HepG2 (cell line): ENCODE measurements around the gene MYCBPAP. TPM values are rescaled to one million over a fixed set of nuclear protein-coding genes. Genes with fewer than 3 reads are reported as not detected.

Experiments
- AGO1 ChIP-seq: fragments of 200-400 bp; formaldehyde crosslinking; IDR thresholded peaks from 2 replicates; pipeline ENCODE4 v1.6.1; 2017; ENCODE audit warnings: mild to moderate bottlenecking, low read depth, low read length, moderate library complexity; ENCODE audit not compliant: poor library complexity, severe bottlenecking
- BCL6 ChIP-seq: IDR thresholded peaks from 2 replicates; pipeline ENCODE4 v1.6.1; 2016; ENCODE audit warnings: missing genetic modification reagents, missing compliant biosample characterization
- CEBPG ChIP-seq: IDR thresholded peaks from 2 replicates; pipeline ENCODE4 v1.6.1; 2016
- HIVEP1 ChIP-seq: sonication (generic); formaldehyde crosslinking; IDR thresholded peaks from 2 replicates; pipeline ENCODE4 v1.4.0; 2020; ENCODE audit warnings: mild to moderate bottlenecking, missing genetic modification reagents
- PITX1 ChIP-seq: sonication (generic); formaldehyde crosslinking; IDR thresholded peaks from 2 replicates; pipeline ENCODE4 v1.5.1; 2020; ENCODE audit warnings: mild to moderate bottlenecking, missing genetic modification reagents
- PRPF4 ChIP-seq: fragments of 200-400 bp; formaldehyde crosslinking; IDR thresholded peaks from 2 replicates; pipeline ENCODE4 v1.6.1; 2016; ENCODE audit warnings: low read length, low read depth; ENCODE audit not compliant: poor library complexity, severe bottlenecking
- SMARCC2 ChIP-seq: fragments of 450-650 bp; IDR thresholded peaks from 2 replicates; pipeline ENCODE4 v1.6.1; 2017; ENCODE audit warnings: antibody characterized with exemption, mild to moderate bottlenecking
- TARDBP ChIP-seq: sonication (generic); formaldehyde crosslinking; IDR thresholded peaks from 2 replicates; pipeline ENCODE4 v1.8.0; 2022; ENCODE audit warnings: mild to moderate bottlenecking, missing genetic modification reagents
- THAP11 ChIP-seq: IDR thresholded peaks from 2 replicates; pipeline ENCODE4 v1.6.1; 2016; ENCODE audit warnings: missing biosample characterization, missing genetic modification reagents
- ZEB1 ChIP-seq: IDR thresholded peaks from 2 replicates; pipeline ENCODE4 v1.6.1; 2012; ENCODE audit warnings: mild to moderate bottlenecking, low read depth, inconsistent platforms; ENCODE audit not compliant: insufficient replicate concordance
- ZKSCAN1 ChIP-seq: fragments of 150-350 bp; IDR thresholded peaks from 2 replicates; pipeline ENCODE4 v1.6.1; 2014; ENCODE audit warnings: low read length
- ZKSCAN5 ChIP-seq: sonication (generic); formaldehyde crosslinking; IDR thresholded peaks from 2 replicates; pipeline ENCODE4 v1.5.1; 2020; ENCODE audit warnings: mild to moderate bottlenecking, missing genetic modification reagents
- ZMAT3 ChIP-seq: sonication (generic); formaldehyde crosslinking; conservative IDR thresholded peaks from 2 replicates; pipeline ENCODE4 v1.7.0; 2021; ENCODE audit warnings: missing genetic modification reagents
- ZNF180 ChIP-seq: sonication (generic); formaldehyde crosslinking; IDR thresholded peaks from 2 replicates; pipeline ENCODE4 v1.4.0; 2020; ENCODE audit warnings: low read depth, missing genetic modification reagents, borderline replicate concordance
- ZNF264 ChIP-seq: sonication (generic); formaldehyde crosslinking; IDR thresholded peaks from 2 replicates; pipeline ENCODE4 v1.4.0; 2020; ENCODE audit warnings: missing genetic modification reagents
- ZNF652 ChIP-seq: IDR thresholded peaks from 2 replicates; pipeline ENCODE4 v1.6.1; 2016; ENCODE audit warnings: low read depth, borderline replicate concordance
- ZNF766 ChIP-seq: sonication (generic); formaldehyde crosslinking; IDR thresholded peaks from 2 replicates; pipeline ENCODE4 v1.5.0; 2020; ENCODE audit warnings: missing genetic modification reagents, borderline replicate concordance
- polyA plus RNA-seq, 8 experiments: library from polyadenylated mRNA; depleted of rRNA in 3 of 8; stranded (reverse) in 7 of 8; unstranded in 1 of 8; fragments of >200 nt; fragmentation: Illumina TruSeq in 4 of 8; extraction: Trizol in 4 of 8; gene quantifications; 2 replicates each; pipeline versions ENCODE4 v1.2.1 to v1.2.3, GENCODE V29; 2011 to 2016; ENCODE audit warnings: low read depth in 4 of 8, missing spikeins in 1 of 8, mixed read lengths in 1 of 8; ENCODE audit not compliant: insufficient read depth in 1 of 8
- total RNA-seq, 5 experiments: library from RNA; depleted of rRNA; stranded (reverse); fragments of >200 nt; fragmentation: Illumina TruSeq; extraction: Trizol; gene quantifications; 2 replicates each; pipeline ENCODE4 v1.2.3, GENCODE V29; 2016; ENCODE audit warnings: low read depth in 1 of 5
- TF ChIP-seq, protein P1 (sequence below): sonication (generic); formaldehyde crosslinking; IDR thresholded peaks from 2 replicates; pipeline ENCODE4 v1.4.0; 2020; ENCODE audit warnings: missing genetic modification reagents
- TF ChIP-seq, protein P2 (sequence below): sonication (generic); formaldehyde crosslinking; IDR thresholded peaks from 2 replicates; pipeline ENCODE4 v1.4.0; 2020; ENCODE audit warnings: missing genetic modification reagents
- TF ChIP-seq, protein P3 (sequence below): sonication (generic); formaldehyde crosslinking; IDR thresholded peaks from 2 replicates; pipeline ENCODE4 v1.4.0; 2020; ENCODE audit warnings: mild to moderate bottlenecking, low read depth, missing genetic modification reagents
- TF ChIP-seq, protein P4 (sequence below): sonication (generic); formaldehyde crosslinking; IDR thresholded peaks from 2 replicates; pipeline ENCODE4 v1.4.0; 2020; ENCODE audit warnings: mild to moderate bottlenecking, missing genetic modification reagents
- TF ChIP-seq, protein P5 (sequence below): IDR thresholded peaks from 2 replicates; pipeline ENCODE4 v1.6.1; 2012; ENCODE audit warnings: inconsistent platforms
- TF ChIP-seq, protein P6 (sequence below): sonication (generic); formaldehyde crosslinking; IDR thresholded peaks from 2 replicates; pipeline ENCODE4 v1.4.0; 2020; ENCODE audit warnings: missing genetic modification reagents

Gene MYCBPAP
- total and polyA plus RNA-seq, 2 of the 13 experiments (the other 11 are each of a cell fraction or from before 2014, with no cell fraction given), result 0.22 to 0.24 TPM

DNA sequence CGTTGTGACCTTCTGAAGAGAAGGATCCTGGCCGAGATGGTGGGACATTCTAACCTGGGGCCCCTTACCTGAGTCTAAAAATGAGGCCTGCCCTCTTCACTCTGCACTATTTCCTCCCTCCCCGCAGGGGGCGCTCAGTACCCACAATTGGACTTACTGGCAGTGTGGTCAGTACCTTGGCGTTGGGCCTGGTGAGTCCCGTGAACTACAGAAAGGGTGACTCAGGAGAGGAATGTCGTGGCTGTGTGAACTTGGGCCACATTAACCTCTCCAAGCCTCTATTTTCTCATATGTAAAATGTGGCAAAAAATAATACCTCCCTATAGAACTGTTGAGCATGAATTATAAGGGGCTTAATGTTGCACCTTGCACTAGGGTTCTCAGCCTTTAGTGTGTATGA, 25.7 kb upstream of the MYCBPAP start (continued):
- 0 out of 2 replicates have a peak, but pooled peaks have one; percentile 39 for TF ChIP-seq BCL6 (CRISPR knock-in tag)
- TF ChIP-seq SMARCC2, result no peak
- TF ChIP-seq ZNF766 (CRISPR knock-in tag), result peak; percentile 56; the same call in 1 of the 2 replicates
- TF ChIP-seq, protein P1, sequence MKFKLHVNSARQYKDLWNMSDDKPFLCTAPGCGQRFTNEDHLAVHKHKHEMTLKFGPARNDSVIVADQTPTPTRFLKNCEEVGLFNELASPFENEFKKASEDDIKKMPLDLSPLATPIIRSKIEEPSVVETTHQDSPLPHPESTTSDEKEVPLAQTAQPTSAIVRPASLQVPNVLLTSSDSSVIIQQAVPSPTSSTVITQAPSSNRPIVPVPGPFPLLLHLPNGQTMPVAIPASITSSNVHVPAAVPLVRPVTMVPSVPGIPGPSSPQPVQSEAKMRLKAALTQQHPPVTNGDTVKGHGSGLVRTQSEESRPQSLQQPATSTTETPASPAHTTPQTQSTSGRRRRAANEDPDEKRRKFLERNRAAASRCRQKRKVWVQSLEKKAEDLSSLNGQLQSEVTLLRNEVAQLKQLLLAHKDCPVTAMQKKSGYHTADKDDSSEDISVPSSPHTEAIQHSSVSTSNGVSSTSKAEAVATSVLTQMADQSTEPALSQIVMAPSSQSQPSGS (CRISPR knock-in tag), result peak; percentile 46; the same call in 1 of the 2 replicates
- TF ChIP-seq, protein P2, sequence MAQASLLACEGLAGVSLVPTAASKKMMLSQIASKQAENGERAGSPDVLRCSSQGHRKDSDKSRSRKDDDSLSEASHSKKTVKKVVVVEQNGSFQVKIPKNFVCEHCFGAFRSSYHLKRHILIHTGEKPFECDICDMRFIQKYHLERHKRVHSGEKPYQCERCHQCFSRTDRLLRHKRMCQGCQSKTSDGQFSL (CRISPR knock-in tag), result 0 out of 2 replicates have a peak, but pooled peaks have one; percentile 19
- TF ChIP-seq AGO1, result no peak
- TF ChIP-seq, protein P3, sequence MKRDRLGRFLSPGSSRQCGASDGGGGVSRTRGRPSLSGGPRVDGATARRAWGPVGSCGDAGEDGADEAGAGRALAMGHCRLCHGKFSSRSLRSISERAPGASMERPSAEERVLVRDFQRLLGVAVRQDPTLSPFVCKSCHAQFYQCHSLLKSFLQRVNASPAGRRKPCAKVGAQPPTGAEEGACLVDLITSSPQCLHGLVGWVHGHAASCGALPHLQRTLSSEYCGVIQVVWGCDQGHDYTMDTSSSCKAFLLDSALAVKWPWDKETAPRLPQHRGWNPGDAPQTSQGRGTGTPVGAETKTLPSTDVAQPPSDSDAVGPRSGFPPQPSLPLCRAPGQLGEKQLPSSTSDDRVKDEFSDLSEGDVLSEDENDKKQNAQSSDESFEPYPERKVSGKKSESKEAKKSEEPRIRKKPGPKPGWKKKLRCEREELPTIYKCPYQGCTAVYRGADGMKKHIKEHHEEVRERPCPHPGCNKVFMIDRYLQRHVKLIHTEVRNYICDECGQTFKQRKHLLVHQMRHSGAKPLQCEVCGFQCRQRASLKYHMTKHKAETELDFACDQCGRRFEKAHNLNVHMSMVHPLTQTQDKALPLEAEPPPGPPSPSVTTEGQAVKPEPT (CRISPR knock-in tag), result no peak
- 0 out of 2 replicates have a peak, but pooled peaks have one; percentile 16 for TF ChIP-seq ZNF264
- TF ChIP-seq, protein P4, sequence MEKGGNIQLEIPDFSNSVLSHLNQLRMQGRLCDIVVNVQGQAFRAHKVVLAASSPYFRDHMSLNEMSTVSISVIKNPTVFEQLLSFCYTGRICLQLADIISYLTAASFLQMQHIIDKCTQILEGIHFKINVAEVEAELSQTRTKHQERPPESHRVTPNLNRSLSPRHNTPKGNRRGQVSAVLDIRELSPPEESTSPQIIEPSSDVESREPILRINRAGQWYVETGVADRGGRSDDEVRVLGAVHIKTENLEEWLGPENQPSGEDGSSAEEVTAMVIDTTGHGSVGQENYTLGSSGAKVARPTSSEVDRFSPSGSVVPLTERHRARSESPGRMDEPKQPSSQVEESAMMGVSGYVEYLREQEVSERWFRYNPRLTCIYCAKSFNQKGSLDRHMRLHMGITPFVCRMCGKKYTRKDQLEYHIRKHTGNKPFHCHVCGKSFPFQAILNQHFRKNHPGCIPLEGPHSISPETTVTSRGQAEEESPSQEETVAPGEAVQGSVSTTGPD (CRISPR knock-in tag), result peak; percentile 65; the same call in 1 of the 2 replicates
- TF ChIP-seq CEBPG (CRISPR knock-in tag), result peak; percentile 48
- TF ChIP-seq, protein P5, sequence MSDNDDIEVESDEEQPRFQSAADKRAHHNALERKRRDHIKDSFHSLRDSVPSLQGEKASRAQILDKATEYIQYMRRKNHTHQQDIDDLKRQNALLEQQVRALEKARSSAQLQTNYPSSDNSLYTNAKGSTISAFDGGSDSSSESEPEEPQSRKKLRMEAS, result 0 out of 2 replicates have a peak, but pooled peaks have one; percentile 44
- no peak; the same call in 1 of the 2 replicates for TF ChIP-seq ZNF652
- TF ChIP-seq ZKSCAN5 (CRISPR knock-in tag), result no peak
- 0 out of 2 replicates have a peak, but pooled peaks have one; percentile 32 for TF ChIP-seq ZMAT3 (CRISPR knock-in tag)
- TF ChIP-seq THAP11 (CRISPR knock-in tag), result peak; percentile 74
- peak; percentile 27; the same call in 1 of the 2 replicates for TF ChIP-seq PITX1
- no peak for TF ChIP-seq ZNF180 (CRISPR knock-in tag)
- no peak for TF ChIP-seq ZKSCAN1
- TF ChIP-seq, protein P6, sequence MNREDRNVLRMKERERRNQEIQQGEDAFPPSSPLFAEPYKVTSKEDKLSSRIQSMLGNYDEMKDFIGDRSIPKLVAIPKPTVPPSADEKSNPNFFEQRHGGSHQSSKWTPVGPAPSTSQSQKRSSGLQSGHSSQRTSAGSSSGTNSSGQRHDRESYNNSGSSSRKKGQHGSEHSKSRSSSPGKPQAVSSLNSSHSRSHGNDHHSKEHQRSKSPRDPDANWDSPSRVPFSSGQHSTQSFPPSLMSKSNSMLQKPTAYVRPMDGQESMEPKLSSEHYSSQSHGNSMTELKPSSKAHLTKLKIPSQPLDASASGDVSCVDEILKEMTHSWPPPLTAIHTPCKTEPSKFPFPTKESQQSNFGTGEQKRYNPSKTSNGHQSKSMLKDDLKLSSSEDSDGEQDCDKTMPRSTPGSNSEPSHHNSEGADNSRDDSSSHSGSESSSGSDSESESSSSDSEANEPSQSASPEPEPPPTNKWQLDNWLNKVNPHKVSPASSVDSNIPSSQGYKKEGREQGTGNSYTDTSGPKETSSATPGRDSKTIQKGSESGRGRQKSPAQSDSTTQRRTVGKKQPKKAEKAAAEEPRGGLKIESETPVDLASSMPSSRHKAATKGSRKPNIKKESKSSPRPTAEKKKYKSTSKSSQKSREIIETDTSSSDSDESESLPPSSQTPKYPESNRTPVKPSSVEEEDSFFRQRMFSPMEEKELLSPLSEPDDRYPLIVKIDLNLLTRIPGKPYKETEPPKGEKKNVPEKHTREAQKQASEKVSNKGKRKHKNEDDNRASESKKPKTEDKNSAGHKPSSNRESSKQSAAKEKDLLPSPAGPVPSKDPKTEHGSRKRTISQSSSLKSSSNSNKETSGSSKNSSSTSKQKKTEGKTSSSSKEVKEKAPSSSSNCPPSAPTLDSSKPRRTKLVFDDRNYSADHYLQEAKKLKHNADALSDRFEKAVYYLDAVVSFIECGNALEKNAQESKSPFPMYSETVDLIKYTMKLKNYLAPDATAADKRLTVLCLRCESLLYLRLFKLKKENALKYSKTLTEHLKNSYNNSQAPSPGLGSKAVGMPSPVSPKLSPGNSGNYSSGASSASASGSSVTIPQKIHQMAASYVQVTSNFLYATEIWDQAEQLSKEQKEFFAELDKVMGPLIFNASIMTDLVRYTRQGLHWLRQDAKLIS (CRISPR knock-in tag), result no peak
- TF ChIP-seq TARDBP (CRISPR knock-in tag), result no peak
- TF ChIP-seq HIVEP1 (CRISPR knock-in tag), result no peak
- TF ChIP-seq ZEB1, result no peak
- TF ChIP-seq PRPF4, result no peak
